NCI-H2107 (cell line): ENCODE data around the gene LONRF2.
"Not testable (repeated sequence)": the region's sequence is repeated elsewhere in the genome, so short reads cannot be mapped to it uniquely, and the experiment has no call there.

Experiments used
- DNase-seq: peaks from one replicate; lab custom pipeline; 2025; lab: John Stamatoyannopoulos, UW

Gene LONRF2

DNA sequence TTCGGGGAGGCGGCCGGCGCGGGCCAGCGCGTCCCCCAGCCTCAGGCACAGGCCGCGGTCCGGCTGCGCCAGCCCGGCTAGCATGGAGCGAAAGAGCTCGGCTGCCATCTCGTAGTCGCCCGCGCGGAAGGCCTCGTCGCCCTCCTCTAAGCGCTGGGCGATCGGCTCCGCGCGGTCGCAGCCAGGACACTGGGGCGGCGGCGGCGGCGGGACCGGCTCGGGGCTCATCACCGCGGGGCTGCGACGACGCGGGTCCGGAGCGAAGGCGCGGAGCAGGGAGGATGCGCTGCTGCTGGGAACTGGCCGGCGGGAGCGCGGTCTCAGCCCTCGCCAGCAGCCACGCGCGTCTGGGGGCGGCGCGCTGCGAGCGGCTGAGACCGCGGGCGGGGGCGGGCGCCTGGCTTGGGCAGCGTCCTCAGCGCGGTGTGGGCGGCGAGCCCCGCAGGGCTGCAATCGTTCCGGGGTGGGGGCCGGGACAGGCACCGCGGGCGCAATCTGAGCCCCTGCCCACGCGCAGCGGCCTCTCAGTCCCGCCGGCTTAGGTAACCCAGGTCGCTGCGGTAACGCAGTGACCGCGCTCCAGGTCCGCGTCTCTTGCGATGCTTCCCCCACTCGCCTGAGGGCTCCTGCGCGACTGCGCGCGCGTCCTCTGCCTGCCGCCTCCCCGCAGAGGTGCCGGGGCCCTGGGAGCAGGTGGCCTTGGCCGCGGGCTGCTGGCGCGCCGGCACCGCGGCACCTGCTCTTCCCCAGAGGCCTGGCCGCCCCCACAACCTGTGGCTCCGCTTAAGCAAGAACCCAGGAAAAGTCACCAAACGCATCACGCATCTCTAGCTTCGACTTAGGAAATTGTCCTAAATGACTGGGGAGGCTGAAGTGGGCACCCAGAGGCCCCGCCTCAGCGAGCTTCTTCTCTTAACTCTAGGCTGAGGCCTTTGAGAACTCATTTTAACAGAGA, at the start of gene LONRF2:
TSS of gene LONRF2 (minus strand) at position 636 of the 955 bp plus-strand sequence. CDS start at position 228, 408 bp downstream.
- DNase-seq = peak; percentile 64

DNA sequence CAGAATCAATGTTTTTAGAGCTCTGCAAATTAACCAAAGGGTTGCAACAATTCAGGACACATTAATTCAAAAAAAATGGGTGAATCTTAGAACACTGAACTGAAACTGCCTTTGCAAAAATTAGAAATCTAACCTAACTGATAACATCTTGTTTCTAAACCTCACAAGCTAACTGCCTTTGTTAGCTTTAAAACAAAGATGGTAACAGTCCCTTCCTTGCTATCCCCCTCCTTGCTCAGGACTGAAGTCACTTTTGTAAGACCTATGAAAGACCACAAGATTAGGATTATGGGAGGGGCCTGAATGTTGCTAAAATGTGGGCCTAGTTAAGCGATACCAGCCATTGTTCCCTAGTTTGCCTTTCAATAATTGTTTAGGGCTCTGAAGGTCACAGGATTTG, 44.9 kb upstream of the LONRF2 start:
- no peak for DNase-seq

DNA sequence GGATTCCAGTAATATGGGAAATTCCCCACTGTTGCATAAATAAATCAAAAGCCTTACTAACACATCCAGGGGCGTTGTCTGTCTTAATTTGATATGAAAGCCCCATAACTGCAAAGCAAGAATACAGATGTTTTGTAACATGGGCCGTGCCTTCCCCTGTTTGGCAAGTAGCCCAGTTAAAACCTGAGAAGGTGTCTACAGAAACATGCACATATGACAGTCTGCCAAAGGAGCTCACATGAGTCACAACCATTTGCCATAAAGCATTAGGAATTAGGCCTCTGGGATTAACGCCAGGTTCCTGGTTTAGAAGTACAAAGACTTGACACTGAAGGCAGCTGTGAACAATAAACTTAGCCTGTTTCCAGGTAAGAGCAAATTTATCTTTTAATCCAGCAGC, 43.1 kb upstream of the LONRF2 start:
- DNase-seq = peak; percentile 91

DNA sequence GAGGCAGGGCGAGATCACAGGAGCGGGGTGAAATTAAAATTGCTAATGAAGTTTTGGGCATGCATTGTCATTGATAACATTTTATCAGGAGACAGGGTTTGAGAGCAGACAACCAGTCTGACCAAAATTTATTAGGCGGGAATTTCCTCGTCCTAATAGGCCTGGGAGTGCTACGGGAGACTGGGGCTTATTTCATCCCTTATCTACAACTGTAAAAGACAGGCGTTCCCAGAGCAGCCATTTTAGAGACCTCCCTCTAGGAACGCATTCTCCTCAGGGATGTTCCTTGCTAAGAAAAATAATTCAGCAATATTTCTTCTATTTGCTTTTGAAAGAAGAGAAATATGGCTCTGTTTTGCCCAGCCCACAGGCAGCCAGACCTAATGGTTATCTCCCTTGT, 40.0 kb upstream of the LONRF2 start:
- not testable (repeated sequence) for DNase-seq

DNA sequence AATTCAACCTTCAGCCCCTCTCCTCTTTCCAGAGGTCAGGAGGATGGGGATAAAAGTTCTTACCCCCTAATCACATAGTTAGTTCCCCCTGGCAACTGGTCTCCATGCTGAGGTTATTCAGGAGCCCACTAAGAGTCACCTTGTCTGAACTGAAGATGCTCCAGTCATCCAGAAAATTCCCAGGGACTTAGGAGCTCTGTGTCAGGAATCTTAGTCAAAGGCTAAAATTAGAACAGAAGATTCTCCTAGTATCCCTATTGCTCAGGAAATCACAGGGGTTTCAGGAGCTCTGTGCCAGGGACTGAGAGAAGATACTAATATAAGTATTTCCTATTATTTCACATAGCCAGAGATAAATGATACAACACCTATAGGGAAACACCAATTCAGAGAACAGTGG, 37.3 kb upstream of the LONRF2 start:
- no peak for DNase-seq

DNA sequence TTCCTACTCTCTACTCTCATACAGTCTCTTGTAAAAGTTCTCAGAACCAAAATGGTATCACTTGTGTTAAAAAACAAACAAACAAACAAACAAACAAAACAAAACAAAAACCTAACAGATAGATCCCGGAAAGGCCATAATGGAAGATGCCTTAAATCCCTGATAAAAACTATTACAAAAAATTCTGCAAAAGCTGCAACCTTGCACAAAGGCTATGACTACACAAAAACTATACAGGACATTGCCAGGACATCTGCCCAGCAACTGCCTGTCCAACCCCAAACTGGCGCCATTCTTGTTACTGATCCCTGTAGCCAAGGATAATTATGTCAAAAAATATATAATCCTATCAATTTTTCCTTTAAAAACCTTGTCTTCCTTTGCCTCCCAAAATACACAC, 36.3 kb upstream of the LONRF2 start:
- no peak for DNase-seq

- DNase-seq = no peak
Observed at GRCh38 chr2:100352521-100352920, 30.2 kb upstream of the LONRF2 start.

GRCh38 chr2:100350661-100351185, 28.4 kb upstream of the LONRF2 start:
- peak; percentile 42 for DNase-seq

GRCh38 chr2:100345144-100345543, 22.8 kb upstream of the LONRF2 start:
- DNase-seq = not testable (repeated sequence)

- no peak for DNase-seq
Observed at GRCh38 chr2:100344433-100344832, 22.1 kb upstream of the LONRF2 start.

DNA sequence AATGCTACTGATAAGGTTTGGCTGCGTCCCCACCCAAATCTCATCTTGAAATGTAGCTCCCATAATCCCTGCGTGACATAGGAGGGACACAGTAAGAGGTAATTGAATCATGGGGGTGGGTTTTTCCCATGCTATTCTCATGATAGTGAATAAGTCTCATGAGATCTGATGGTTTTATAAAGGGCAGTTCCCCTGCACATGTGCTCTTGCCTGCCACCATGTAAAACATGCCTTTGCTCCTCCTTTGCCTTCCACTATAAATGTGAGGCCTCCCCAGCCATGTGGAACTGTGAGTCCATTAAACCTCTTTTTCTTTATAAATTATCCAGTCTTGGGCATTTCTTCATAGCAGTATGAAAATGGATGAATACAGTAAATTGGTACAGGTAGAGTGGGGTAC, 20.2 kb upstream of the LONRF2 start:
- not testable (repeated sequence) for DNase-seq

- DNase-seq = peak; percentile 3
Observed at GRCh38 chr2:100339823-100340222, 17.5 kb upstream of the LONRF2 start.

DNA sequence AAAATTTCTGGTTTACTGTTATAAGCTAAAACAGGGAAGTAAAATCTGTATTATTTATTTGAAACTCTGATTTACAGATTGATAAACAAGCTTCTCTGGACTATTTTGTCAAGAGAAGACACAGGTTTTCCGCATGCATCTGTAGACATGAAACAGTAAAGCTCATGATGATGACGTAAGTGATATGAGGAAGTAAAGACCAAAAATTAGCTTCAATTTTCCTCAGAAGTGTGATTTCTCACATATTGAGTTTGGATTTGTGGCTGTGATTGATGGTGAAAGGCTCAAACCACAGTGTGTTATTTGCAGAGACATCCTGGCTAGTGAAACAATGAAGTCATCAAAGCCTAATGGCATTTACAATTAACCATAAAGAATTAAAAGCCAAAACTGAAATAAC, 12.6 kb upstream of the LONRF2 start:
- no peak for DNase-seq

DNA sequence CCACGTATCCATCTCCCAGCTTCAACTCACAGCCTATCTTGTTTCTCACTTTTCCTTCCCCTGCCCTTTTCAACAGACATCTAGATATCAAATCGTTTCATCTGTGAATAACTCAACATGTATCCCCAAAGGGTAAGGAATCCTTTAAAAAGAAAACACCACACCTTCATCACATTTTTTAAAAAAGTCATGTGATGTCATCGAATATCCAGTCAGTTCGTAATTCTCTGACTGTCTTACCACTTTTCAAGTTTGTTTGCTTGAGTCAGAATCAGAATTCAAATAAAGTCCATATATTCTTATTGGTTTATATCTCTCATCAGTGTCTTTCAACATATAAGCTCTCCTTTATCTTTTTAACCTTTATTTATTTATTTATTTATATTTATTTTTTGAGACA, 5.4 kb upstream of the LONRF2 start:
- no peak for DNase-seq

DNA sequence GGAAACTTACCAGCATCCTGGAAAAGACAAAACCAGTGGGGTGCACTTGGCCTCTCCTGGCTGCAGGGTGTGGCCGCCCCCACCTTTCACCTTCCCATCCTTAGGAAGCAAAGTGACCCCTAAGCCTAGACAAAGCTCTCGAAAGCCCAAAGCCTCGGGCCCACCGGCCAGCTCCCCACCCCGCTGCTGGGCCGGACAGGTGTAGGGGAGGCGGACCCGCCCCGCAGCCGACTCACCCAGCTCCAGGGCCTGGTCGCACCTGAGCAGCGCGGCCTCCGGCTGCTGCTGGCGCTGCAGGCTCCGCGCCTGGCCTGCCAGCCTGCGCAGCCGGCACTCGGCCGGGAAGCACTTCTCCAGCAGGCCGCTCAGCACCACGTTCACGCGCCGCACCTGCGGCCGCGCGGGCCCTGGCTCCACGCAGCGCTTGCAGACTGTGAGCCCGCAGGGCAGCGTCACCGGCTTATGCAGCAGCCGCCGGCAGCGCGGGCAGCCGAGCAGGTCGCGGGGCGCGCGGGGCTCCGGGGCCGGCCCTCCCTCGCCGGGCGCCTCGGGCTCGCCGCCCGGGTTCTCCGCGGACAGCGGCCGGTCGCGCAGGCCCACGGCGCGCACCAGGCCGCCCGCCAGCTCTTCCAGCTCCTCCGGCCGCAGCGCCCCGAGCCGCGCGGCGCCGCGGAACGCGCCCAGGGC, 979 bp downstream of the LONRF2 start:
- peak; percentile 11 for DNase-seq

DNA sequence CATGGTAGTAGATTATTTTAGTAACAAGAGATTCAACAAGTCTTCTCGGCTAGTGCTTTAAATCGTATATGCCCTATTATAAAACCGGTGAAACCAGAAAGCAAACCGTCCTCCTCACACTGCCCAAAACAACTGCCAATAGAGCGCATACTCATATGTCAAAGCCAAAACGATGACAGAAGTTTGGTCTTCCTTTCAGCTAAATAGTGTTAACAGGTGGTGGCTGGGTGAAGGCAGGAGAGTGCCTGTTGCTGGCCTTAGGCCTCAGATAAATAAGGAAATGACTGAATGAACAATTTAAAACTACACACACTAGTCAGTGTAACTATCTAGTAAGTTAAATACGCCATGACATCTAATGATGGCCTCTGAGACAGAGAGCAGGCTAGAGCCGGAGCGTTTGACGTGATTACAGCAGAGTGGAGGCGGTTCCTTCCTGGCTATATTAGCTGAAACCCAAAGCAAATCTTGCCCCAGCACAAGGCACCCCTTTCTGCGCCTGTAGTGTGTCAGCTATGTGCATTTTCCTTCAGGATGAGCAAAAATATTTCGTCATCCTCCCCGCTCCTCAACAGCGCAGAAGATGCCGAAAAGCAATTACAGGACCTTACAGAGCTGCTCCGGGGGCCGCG, 1.6 kb downstream of the LONRF2 start:
- DNase-seq = peak; percentile 21

DNA sequence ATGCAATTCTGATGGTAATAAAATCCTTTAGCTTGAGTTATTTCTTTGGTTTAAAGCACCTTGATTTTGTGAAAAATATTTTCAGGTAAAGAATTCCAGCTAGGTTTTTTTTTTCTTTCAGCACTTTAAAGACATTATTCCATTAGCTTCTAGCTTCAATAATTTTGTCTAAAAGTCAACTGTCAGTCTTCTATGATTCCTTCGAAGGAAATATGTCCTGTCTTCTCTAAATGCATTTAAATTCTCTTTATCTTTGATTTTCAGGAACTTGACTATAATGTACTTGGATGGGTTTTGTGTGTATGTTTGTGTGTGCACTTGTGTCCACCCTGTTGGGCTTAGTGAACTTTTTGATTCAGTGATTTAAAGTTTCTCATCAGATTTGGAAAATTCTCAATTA, 4.7 kb downstream of the LONRF2 start:
- DNase-seq = no peak

GRCh38 chr2:100309973-100310719, 12.2 kb downstream of the LONRF2 start:
- DNase-seq = no peak

- DNase-seq = no peak
Observed at GRCh38 chr2:100309311-100309710, 13.0 kb downstream of the LONRF2 start.

GRCh38 chr2:100303744-100304143, 18.6 kb downstream of the LONRF2 start:
- DNase-seq = no peak

DNA sequence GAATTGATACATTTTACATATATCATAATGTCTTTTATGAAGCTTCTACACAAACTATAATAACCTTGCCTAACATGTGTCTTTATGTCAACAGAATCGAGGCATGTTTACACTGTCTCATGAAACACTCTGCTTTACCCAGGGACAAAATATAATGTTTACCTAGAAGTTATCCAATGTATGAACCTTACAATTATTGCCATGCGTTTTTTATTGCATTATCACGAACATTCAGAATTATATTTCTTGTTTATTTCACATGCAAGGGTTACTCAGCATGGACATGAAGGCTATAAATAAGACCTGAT, 19.8 kb downstream of the LONRF2 start:
- no peak for DNase-seq
